UCSD-AML1 (cell line): ENCODE results near the gene CD84.
"Not testable (repeated sequence)": the region's sequence is repeated elsewhere in the genome, so short reads cannot be mapped to it uniquely, and the experiment has no call there.

Experiments
- DNase-seq: peaks from one replicate; lab custom pipeline; 2025; ENCODE audit not compliant: unreplicated experiment; lab: John Stamatoyannopoulos, UW

CD84 gene

GRCh38 chr1:160519642-160520435 lies 59.5 kb downstream of the CD84 start:
- DNase-seq, result no peak

- DNase-seq, result not testable (repeated sequence)
These were observed 61.8 kb downstream of the CD84 start for GRCh38 chr1:160517519-160517918.

GRCh38 chr1:160515908-160516307 lies 63.4 kb downstream of the CD84 start:
- DNase-seq, result not testable (repeated sequence)

DNA sequence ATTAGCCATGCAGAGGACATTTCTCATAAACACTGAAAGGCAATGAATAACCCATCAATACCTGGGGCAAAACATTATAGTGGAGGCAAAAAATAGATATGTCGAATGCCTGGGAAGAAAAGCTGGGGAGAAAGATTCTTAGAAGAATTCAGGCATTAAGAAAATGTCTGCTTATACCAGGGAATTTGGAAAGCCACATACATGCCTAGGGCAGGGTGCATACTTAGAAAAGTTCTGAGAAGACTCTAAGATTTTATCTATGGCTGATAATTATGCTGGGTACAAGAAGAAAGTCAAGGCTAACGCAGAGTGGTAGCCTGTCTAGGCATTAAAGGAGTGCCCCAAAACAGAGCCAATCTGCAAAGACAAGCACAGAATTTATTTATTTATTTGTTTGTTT lies 74.6 kb downstream of the CD84 start:
- DNase-seq, result no peak

GRCh38 chr1:160503087-160503486 lies 76.2 kb downstream of the CD84 start:
- no peak for DNase-seq

- DNase-seq, result no peak
These were observed 78.8 kb downstream of the CD84 start for GRCh38 chr1:160500321-160500990.

GRCh38 chr1:160499631-160500030 lies 79.7 kb downstream of the CD84 start:
- DNase-seq, result no peak

GRCh38 chr1:160498301-160499065 lies 80.8 kb downstream of the CD84 start:
- DNase-seq, result not testable (repeated sequence)

DNA sequence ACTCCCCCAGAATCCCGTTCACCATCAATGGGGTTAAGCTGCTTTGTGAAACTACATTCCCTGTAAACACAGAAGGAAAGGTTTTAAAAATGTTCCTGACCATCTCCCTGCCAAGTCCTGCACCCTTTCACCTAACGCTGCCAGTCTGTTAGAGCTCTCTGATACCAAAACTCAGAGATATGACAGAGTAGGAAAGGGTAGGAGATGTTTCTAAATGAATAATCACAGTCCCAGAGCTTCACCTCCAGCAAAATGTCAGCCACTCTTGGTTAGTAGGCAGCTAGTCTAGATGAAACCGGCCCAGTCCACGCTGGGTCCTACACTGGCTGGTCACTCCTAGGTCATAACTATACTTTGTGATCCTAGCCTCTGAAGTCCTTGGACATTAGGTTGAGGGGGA lies 83.0 kb downstream of the CD84 start:
- DNase-seq, result no peak

- no peak for DNase-seq
These were observed 84.7 kb downstream of the CD84 start for GRCh38 chr1:160494620-160495019.

DNA sequence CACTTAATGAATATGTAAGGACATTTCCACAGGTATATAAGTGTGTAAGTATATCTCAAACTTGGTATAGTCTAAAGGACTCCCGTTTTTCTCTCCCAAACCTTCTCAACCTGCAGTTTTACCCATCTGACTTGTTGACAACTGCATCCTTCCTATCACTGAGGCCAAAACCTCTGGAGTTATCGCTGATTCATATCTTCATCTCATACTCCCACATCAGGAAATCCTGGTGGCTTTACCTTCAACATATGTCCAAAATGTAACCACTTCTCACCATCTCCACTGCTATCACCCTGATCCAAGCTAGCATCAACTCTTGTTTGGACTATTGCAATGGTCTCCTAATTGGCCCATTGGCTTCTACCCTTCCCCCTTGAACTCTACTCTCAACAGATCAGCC lies 86.7 kb downstream of the CD84 start:
- DNase-seq, result no peak

- no peak for DNase-seq
These were observed 87.3 kb downstream of the CD84 start for GRCh38 chr1:160491981-160492380.
